HG02623 (cell line): Measurements from ENCODE around the gene FBXO9.
A peak's percentile ranks its signal among the peaks of the same experiment; 100 is the strongest.

ENCODE experiments used
- ATAC-seq: cut with Tn5 transposase; IDR thresholded peaks from one replicate; pipeline ENCODE4 v1.9.1; 2021; ENCODE audit warnings: moderate library complexity; ENCODE audit not compliant: unreplicated experiment

FBXO9 gene

GRCh38 chr6:53065266-53066076 lies at the start of gene FBXO9:
FBXO9 (plus strand) TSS chr6:53065404; CDS start chr6:53065790, 386 bp downstream.
- ATAC-seq, result peak; percentile 33

- no peak for ATAC-seq
Observed at GRCh38 chr6:53015486-53015885, 49.7 kb upstream of the FBXO9 start.

DNA sequence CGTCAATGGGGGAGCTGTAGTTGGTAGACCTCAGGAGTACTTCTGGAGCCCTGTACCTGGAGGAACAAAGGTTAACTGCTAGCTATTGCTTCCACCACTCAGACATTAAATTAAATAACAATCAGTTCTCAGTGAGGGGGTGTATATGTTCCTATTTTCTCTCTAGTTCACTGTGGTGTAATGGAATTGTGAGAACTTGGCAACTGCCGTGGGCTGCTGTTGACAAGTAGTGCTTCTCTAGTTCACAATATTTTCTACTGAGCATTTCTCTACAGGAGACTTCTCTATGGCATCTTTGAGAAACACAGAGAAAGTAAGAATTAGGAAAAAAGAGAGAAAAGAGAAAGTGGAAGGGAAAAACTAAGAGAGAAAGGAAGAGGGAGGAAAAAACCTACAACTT lies 46.8 kb upstream of the FBXO9 start:
- ATAC-seq, result no peak

GRCh38 chr6:53020005-53020744 lies 45.0 kb upstream of the FBXO9 start:
- no peak for ATAC-seq

GRCh38 chr6:53023323-53023722 lies 41.9 kb upstream of the FBXO9 start:
- no peak for ATAC-seq

- ATAC-seq, result no peak
Observed at GRCh38 chr6:53026526-53026925, 38.7 kb upstream of the FBXO9 start.

DNA sequence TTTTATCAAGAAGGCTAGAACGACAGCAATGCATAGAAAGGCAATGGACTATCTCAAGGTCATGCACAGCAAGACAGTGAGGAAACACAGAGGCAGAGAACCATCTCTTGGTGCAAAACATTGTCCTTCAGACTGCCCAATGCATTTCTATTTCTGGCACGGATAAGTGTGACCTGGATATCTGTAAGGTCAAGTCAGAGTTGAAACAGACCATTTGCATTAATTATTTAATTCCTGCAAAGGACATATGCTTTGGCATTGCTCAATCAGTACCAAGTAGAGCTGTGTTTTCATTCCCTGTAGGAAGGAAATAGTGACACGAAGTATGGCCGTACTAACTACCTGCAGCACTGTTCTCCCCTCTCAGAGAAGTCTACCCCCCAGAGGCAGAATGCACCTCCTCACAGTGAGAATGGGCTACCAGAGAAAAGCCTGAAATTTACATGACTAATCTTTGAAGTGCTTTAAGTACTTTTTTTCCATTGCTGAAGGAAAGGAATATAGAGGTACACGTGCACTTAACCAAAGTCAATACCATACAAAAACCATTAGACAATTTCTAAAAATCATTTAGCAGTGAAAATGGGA lies 38.0 kb upstream of the FBXO9 start:
- ATAC-seq, result no peak

DNA sequence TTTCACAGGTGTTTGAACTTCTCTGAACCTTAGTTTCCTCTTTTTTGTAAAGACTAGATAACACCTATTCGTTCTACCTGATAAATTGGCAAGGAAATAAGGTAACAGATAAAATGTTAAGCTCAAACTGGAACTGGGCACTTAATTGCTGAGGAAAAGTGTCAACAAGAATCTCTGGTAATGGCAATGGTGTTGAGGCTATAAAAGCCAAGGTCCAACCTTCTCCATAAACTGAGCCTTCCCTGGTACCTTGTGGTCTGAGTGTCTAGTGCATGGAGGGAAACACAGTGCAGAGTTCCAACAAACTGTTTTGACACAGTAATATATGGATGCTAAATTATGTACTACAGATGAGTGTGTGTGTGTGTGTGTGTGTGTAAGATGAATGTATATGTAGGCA lies 36.7 kb upstream of the FBXO9 start:
- no peak for ATAC-seq

DNA sequence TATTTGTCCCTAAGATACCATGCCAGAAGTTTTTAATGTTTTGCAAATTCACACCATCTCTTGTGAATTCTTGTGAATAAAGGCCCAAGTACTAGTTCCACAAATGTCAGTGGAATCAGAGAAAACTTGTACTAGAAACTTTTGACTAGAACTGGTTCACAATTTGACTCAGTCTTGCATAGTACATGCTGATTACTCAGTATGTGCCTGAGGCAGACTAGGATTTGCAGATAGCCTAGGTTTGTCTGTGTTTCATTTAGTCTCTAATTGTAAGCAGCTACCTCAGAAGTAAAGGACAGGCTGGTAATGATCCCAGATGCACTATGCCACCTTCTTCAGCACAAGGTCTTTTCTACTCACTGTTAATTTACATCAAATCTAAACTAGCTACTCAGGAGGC lies 35.9 kb upstream of the FBXO9 start:
- ATAC-seq, result no peak

GRCh38 chr6:53029761-53030160 lies 35.4 kb upstream of the FBXO9 start:
- ATAC-seq, result no peak

- no peak for ATAC-seq
Observed at GRCh38 chr6:53031281-53031680, 33.9 kb upstream of the FBXO9 start.

GRCh38 chr6:53032849-53033248 lies 32.4 kb upstream of the FBXO9 start:
- ATAC-seq, result no peak

- ATAC-seq, result no peak
Observed at GRCh38 chr6:53033764-53034163, 31.4 kb upstream of the FBXO9 start.

DNA sequence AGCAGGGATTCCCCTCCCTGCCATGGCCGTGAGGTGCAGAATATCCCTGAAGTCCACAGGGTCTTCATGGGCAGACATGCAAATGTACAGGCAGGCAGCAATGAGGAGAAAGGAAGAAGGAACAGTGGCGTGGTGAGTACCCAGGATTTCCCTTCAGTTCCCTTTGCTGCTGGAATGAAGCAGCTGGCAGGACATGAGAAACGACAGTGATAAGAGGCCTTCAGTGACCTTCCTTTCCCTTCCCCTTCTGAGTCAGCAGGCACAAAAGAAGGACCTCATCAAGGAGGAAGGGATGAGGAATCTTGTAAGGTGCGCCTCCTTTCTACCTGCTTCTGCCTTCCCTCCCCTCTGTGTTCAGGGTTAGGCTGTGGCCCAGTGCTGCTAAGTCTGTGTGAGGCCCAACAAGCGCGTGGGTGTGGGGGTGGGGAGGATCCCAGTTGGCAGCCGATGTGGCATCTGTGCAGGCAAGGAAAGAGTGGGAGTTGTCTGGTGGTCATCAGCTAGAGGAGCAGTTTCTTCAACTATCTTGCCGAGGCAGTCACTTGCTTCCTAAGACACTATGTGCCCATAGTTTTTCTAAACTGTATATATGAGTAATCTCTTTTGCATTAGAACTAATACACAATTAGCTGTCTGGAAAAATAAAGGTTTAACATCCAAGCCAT lies 29.5 kb upstream of the FBXO9 start:
- ATAC-seq, result no peak

DNA sequence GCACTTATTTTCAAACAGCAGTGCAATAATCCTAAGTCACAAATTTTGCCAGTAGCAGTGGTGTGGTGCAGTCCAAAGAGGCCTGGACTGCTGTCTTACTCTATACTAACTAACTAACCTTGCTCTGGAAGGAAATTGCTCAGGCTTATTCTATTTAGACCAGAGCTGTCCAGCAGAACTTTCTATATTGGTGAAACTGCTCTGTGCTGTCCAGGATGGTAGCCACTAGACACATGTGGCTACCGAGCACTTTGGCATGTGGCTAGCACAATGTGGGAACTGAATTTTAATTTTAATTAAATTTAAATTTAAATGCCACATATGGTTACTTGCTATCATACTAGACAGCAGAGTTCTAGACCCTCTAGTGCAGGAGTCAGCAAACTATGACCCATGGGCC lies 27.1 kb upstream of the FBXO9 start:
- no peak for ATAC-seq

- ATAC-seq, result no peak
Observed at GRCh38 chr6:53038596-53038995, 26.6 kb upstream of the FBXO9 start.

DNA sequence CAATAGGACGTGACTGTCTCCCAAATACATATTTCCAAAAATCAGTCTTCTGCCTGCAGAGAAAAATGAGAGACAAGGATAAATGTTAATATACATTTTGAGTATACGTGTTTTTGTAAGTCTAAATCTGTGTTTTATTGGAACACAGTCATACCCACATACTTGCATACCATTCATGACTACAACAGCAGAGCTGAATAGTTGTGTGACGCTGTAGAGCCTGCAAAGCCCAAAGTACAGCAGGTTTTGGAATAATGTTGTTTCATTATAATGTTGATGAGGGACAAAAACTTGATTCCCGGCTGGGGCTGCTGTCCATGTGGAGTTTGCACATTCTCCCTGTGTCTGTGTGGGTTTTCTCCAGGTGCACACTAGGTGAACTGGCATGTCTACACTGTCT lies 23.8 kb upstream of the FBXO9 start:
- ATAC-seq, result no peak

- ATAC-seq, result no peak
Observed at GRCh38 chr6:53042112-53042511, 23.1 kb upstream of the FBXO9 start.

DNA sequence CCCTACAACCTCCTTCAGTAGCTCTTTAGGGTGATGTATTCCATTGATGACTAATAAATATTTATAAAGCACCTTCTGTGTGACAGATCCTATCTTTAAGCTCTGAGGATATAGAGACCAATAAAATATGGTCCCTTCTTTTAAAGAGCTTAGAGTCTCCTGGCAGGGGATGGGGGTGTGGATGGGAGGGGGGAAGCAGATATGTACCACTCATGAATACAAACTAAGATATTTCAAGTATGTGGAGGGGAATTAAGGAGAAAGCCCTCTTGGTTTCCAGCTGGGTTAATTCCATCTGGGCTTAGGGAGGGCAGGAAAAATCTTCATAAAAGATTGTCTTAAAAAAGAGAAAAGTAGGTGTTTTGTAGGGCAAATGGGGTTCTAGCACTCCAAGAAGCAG lies 21.6 kb upstream of the FBXO9 start:
- ATAC-seq, result no peak

DNA sequence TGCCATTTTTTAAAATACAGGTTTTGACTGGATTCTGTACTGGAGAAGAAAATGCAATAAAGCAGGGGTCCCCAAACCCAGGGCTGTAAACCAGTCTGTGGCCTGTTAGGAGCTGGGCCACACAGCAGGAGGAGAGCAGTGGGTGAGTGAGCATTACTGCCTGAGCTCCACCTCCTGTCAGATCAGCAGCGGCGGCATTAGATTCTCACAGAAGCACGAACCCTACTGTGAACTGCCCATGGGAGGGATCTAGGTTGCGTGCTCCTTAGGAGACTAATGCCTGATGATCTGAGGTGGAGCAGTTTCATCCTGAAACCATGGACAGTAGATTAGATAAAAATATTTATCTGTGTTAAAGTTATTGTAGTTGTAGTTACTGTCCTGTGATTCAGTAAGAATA lies 21.1 kb upstream of the FBXO9 start:
- ATAC-seq, result no peak

DNA sequence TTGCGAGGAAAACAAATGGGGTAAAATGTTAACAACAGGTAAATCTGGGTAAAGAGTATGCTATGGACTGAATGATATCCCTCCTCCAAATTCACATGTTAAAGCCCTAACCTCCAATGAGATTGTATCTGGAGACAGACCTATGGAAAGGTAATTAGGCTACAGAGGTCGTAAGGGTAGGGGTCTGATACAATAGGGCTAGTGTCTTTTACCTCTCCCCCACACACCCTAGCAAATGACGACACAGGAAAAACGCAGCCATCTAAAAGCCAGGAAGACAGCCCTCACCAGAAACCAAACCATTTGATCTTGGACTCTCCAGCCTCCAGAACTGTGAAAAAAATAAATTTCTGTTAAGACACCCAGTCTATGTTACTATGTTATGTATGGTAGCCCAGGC lies 20.6 kb upstream of the FBXO9 start:
- no peak for ATAC-seq
